ENCODE measurements around the gene GRIFIN.

GRCh38 chr7:2471022-2471329 is 5.2 kb downstream of the GRIFIN start:
- no peak for TF ChIP-seq CTCF (optimal IDR thresholded peaks at IDR 0.05 in 1 of 3, IDR thresholded peaks at IDR 0.05 in 1 of 3, conservative IDR thresholded peaks at IDR 0.05 in 1 of 3; ENCODE audit: extremely low read depth in 1 of 3, insufficient read depth in 2 of 3, low read length in 3 of 3)
- no peak for TF ChIP-seq EZH2 (IDR thresholded peaks at IDR 0.05; ENCODE audit: low read length)
